CD4-positive, alpha-beta memory T cell (primary cell): ENCODE data around the gene PHC2. TPM values are rescaled to one million over a fixed set of nuclear protein-coding genes. Genes with fewer than 3 reads are reported as not detected.
A peak's percentile ranks its signal among the peaks of the same experiment; 100 is the strongest.

Experiments used
- CTCF ChIA-PET: fragments of 350-600 bp; sonication (Branson Sonifier 250); formaldehyde crosslinking; loops from one replicate; lab custom pipeline; 2021; ENCODE audit warnings: inconsistent platforms; ENCODE audit not compliant: partially characterized antibody; lab: Charles Lee
- POLR2A ChIA-PET: fragments of 350-600 bp; sonication (Branson Sonifier 250); formaldehyde crosslinking; loops from one replicate; lab custom pipeline; 2021; ENCODE audit not compliant: partially characterized antibody; lab: Charles Lee
- DNase-seq, 5 donors: peaks; one replicate each; pipeline versions ENCODE4 v3.0.0 to v3.0.0-alpha.2; 2020 to 2022; ENCODE audit warnings: mixed read lengths in 1 of 5
- H3K27ac ChIP-seq: one replicate; pipeline ENCODE4 v1.7.0; 2013; ENCODE audit warnings: low read depth, low read length
- H3K27me3 ChIP-seq: 2 replicates; pipeline ENCODE4 v1.7.0; 2013; ENCODE audit warnings: mild to moderate bottlenecking, low read length, moderate library complexity; ENCODE audit not compliant: insufficient read depth
- H3K36me3 ChIP-seq: 2 replicates; pipeline ENCODE4 v1.7.0; 2013; ENCODE audit warnings: mild to moderate bottlenecking, low read length, moderate library complexity; ENCODE audit not compliant: insufficient read depth
- H3K4me1 ChIP-seq: 2 replicates; pipeline ENCODE4 v1.7.0; 2013; ENCODE audit warnings: mild to moderate bottlenecking, low read length, moderate library complexity; ENCODE audit not compliant: insufficient read depth
- H3K4me3 ChIP-seq, 2 donors: one replicate each; pipeline ENCODE4 v1.7.0; 2013; ENCODE audit warnings: low read length in 2 of 2, mild to moderate bottlenecking in 1 of 2
- H3K9me3 ChIP-seq, 2 donors: one replicate each; pipeline ENCODE4 v1.7.0; 2013; ENCODE audit warnings: low read length in 2 of 2, control low read depth in 1 of 2; ENCODE audit not compliant: control insufficient read depth in 1 of 2
- H3K27ac Mint-ChIP-seq, 7 donors: one replicate each; pipeline ENCODE4 v1.8.0; 2020 to 2021; ENCODE audit warnings: mixed read lengths in 7 of 7, mild to moderate bottlenecking in 6 of 7, inconsistent platforms in 3 of 7, moderate library complexity in 3 of 7
- H3K27me3 Mint-ChIP-seq, 2 donors: one replicate each; pipeline ENCODE4 v1.8.0; 2020 to 2021; ENCODE audit warnings: mixed read lengths in 2 of 2
- H3K36me3 Mint-ChIP-seq, 2 donors: one replicate each; pipeline ENCODE4 v1.8.0; 2020 to 2021; ENCODE audit warnings: mixed read lengths in 2 of 2, inconsistent platforms in 1 of 2, mild to moderate bottlenecking in 1 of 2
- H3K4me1 Mint-ChIP-seq, 4 donors: one replicate each; pipeline ENCODE4 v1.8.0; 2020 to 2021; ENCODE audit warnings: mixed read lengths in 4 of 4, mild to moderate bottlenecking in 1 of 4
- H3K4me3 Mint-ChIP-seq, 8 donors: one replicate each; pipeline ENCODE4 v1.8.0; 2020 to 2021; ENCODE audit warnings: mixed read lengths in 8 of 8, mild to moderate bottlenecking in 7 of 8, moderate library complexity in 6 of 8, inconsistent platforms in 3 of 8
- H3K9me3 Mint-ChIP-seq, 8 donors: one replicate each; pipeline ENCODE4 v1.8.0; 2020 to 2021; ENCODE audit warnings: mixed read lengths in 8 of 8, mild to moderate bottlenecking in 5 of 8, inconsistent platforms in 3 of 8, moderate library complexity in 1 of 8
- intact Hi-C: fragments of 100-400 bp; cut with micrococcal nuclease; formaldehyde crosslinking; loops from one replicate; pipeline ENCODE4 v1.15.1; 2023
- polyA plus RNA-seq, 2 donors: library from polyadenylated mRNA; unstranded; fragments of 300-500 nt; fragmentation: Illumina TruSeq; gene quantifications; one replicate each; pipeline ENCODE4 v1.2.3, GENCODE V29; 2021
- total RNA-seq, 2 experiments: library from RNA; stranded (reverse); gene quantifications; one replicate each; pipeline ENCODE4 v1.2.3, GENCODE V29; 2021

PHC2 gene
- total and polyA plus RNA-seq, 4 experiments from 2014 or later = 11.3 to 35.6 (median 30.4) TPM

- POLR2A ChIA-PET = no interaction called here
- Mint-ChIP-seq H3K27me3 (no peaks in the 10 kb centered on the region), H3K4me1 (no peaks in the 10 kb centered on the region), H3K36me3 (no peaks in the 10 kb centered on the region), H3K9me3 (no peaks in the 10 kb centered on the region), H3K4me3 (no peak overlapping the region), H3K27ac (no peak overlapping the region)
- H3K36me3 ChIP-seq = no peaks in the 10 kb centered on the region
- no peak overlapping the region for H3K27ac ChIP-seq
- no peaks in the 10 kb centered on the region for H3K4me1 ChIP-seq
- no peaks in the 10 kb centered on the region for H3K9me3 ChIP-seq
- no peak for DNase-seq
- CTCF ChIA-PET = no interaction called here
- H3K4me3 ChIP-seq = no peak overlapping the region
- intact Hi-C loops = no loop called here
- H3K27me3 ChIP-seq = no peaks in the 10 kb centered on the region
Measured at GRCh38 chr1:33464552-33464951, 33.7 kb upstream of the PHC2 start.

GRCh38 chr1:33462405-33463164 lies 31.7 kb upstream of the PHC2 start:
- Histone ChIP-seq H3K27ac (no peak overlapping the region), H3K4me1 (no peaks in the 10 kb centered on the region), H3K9me3 (no peaks in the 10 kb centered on the region), H3K27me3 (no peaks in the 10 kb centered on the region), H3K4me3 (no peak overlapping the region), H3K36me3 (no peaks in the 10 kb centered on the region)
- CTCF ChIA-PET = no interaction called here
- Mint-ChIP-seq H3K27ac (peak overlapping the region in 1 of 7 donors; percentile 56), H3K4me1 (no peaks in the 10 kb centered on the region), H3K9me3 (no peaks in the 10 kb centered on the region), H3K27me3 (peaks cover 0 to 2% of the 10 kb centered on the region in 2 donors), H3K36me3 (no peaks in the 10 kb centered on the region), H3K4me3 (no peak overlapping the region)
- POLR2A ChIA-PET = no interaction called here
- no peak for DNase-seq
- intact Hi-C loops = no loop called here

- H3K27me3 Mint-ChIP-seq = peaks cover 0 to 5% of the 10 kb centered on the region in 2 donors
- Histone ChIP-seq H3K36me3 (no peaks in the 10 kb centered on the region), H3K4me3 (no peak overlapping the region), H3K27me3 (no peaks in the 10 kb centered on the region), H3K27ac (no peak overlapping the region), H3K4me1 (no peaks in the 10 kb centered on the region), H3K9me3 (no peaks in the 10 kb centered on the region)
- H3K36me3 Mint-ChIP-seq = no peaks in the 10 kb centered on the region
- ChIA-PET POLR2A (no interaction called here), CTCF (interaction anchor here (4.2 kb wide), 1 partner anchor 10 kb away, joined by 16 read pairs; no protein-coding TSS in a partner anchor)
- H3K9me3 Mint-ChIP-seq = no peaks in the 10 kb centered on the region
- DNase-seq = no peak
- no peak overlapping the region for H3K4me3 Mint-ChIP-seq
- intact Hi-C loops = no loop called here
- H3K27ac Mint-ChIP-seq = peak overlapping the region in 1 of 7 donors; percentile 31
- H3K4me1 Mint-ChIP-seq = no peaks in the 10 kb centered on the region
Measured at GRCh38 chr1:33460947-33461629, 30.2 kb upstream of the PHC2 start.

GRCh38 chr1:33460144-33460543 lies 29.2 kb upstream of the PHC2 start:
- intact Hi-C loops = no loop called here
- Mint-ChIP-seq H3K27me3 (peaks cover 0 to 5% of the 10 kb centered on the region in 2 donors), H3K9me3 (no peaks in the 10 kb centered on the region), H3K4me3 (no peak overlapping the region), H3K4me1 (peaks cover 0 to 3% (median under 1%) of the 10 kb centered on the region in 4 donors), H3K36me3 (no peaks in the 10 kb centered on the region), H3K27ac (no peak overlapping the region)
- no peaks in the 10 kb centered on the region for H3K4me1 ChIP-seq
- CTCF ChIA-PET = interaction anchor here (4.2 kb wide), 1 partner anchor 11 kb away, joined by 16 read pairs; no protein-coding TSS in a partner anchor
- no peaks in the 10 kb centered on the region for H3K9me3 ChIP-seq
- no peak overlapping the region for H3K27ac ChIP-seq
- no peak for DNase-seq
- POLR2A ChIA-PET = no interaction called here
- no peaks in the 10 kb centered on the region for H3K27me3 ChIP-seq
- H3K4me3 ChIP-seq = no peak overlapping the region
- H3K36me3 ChIP-seq = no peaks in the 10 kb centered on the region

- H3K27me3 ChIP-seq = no peaks in the 10 kb centered on the region
- no peaks in the 10 kb centered on the region for H3K36me3 ChIP-seq
- no peak overlapping the region for H3K27ac ChIP-seq
- intact Hi-C loops = loop anchor here (5.0 kb wide), 1 partner anchor 162 kb away; no protein-coding TSS in a partner anchor
- no peaks in the 10 kb centered on the region for H3K9me3 ChIP-seq
- no peak overlapping the region for H3K4me3 ChIP-seq
- no peaks in the 10 kb centered on the region for H3K4me1 ChIP-seq
- Mint-ChIP-seq H3K27me3 (peaks cover 0 to 5% of the 10 kb centered on the region in 2 donors), H3K4me3 (no peak overlapping the region), H3K9me3 (no peaks in the 10 kb centered on the region), H3K36me3 (no peaks in the 10 kb centered on the region), H3K27ac (no peak overlapping the region), H3K4me1 (peaks cover 0 to 3% (median under 1%) of the 10 kb centered on the region in 4 donors)
- no peak for DNase-seq
- ChIA-PET POLR2A (no interaction called here), CTCF (interaction anchor here (4.2 kb wide), 1 partner anchor 11 kb away, joined by 16 read pairs; no protein-coding TSS in a partner anchor)
Measured at GRCh38 chr1:33459691-33460090, 28.8 kb upstream of the PHC2 start.

GRCh38 chr1:33456502-33456886 lies 25.6 kb upstream of the PHC2 start:
- intact Hi-C loops = loop anchor here (5.0 kb wide), 1 partner anchor 159 kb away; no protein-coding TSS in a partner anchor
- CTCF ChIA-PET = interaction anchor here (0.9 to 4.2 kb wide), 3 partner anchors 15 to 158 kb away, joined by 3 to 16 read pairs (median 4); no protein-coding TSS in a partner anchor

More at GRCh38 chr1:33456502-33456886, 25.6 kb upstream of the PHC2 start:
- DNase-seq = no peak
- Mint-ChIP-seq H3K27me3 (peaks cover 0 to 5% of the 10 kb centered on the region in 2 donors), H3K4me3 (no peak overlapping the region), H3K27ac (no peak overlapping the region), H3K36me3 (no peaks in the 10 kb centered on the region), H3K4me1 (peaks cover 0 to 3% (median under 1%) of the 10 kb centered on the region in 4 donors), H3K9me3 (no peaks in the 10 kb centered on the region)
- Histone ChIP-seq H3K4me1 (no peaks in the 10 kb centered on the region), H3K36me3 (no peaks in the 10 kb centered on the region), H3K9me3 (no peaks in the 10 kb centered on the region), H3K27ac (no peak overlapping the region), H3K27me3 (no peaks in the 10 kb centered on the region), H3K4me3 (no peak overlapping the region)
- POLR2A ChIA-PET = no interaction called here
